ENCODE results near the gene JAG2.

Gene JAG2

DNA sequence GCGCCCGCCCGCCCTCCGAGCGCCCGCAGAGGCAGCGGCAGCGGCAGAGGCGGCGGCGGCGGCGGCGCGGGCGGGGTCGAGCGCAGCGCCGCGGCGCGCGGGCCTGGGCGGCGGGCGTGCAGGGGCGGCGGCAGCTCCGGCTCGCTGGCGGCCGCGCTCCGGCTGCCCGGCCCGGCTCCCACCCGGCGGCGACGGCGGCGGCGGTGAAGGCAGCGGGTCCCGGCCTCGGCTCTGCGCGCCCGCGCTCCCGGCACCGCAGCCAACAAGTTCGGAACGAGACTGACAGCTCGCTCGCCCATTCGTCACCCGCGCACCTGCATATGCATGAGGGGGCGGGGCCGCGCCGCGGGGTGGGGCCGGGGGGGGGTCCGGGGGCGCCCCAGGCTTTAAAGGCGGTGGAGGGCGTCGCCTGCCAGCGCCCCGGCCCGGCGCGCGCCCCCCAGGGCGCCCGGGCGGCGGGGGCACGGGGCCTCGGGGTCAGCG lies at the start of gene JAG2:
Gene JAG2, minus strand, starts transcription at position 281 of the 483 bp plus-strand sequence. CDS start 356 bp downstream, outside the sequence.
- no peak within 1 kb of the TSS for H3K27ac Mint-ChIP-seq

DNA sequence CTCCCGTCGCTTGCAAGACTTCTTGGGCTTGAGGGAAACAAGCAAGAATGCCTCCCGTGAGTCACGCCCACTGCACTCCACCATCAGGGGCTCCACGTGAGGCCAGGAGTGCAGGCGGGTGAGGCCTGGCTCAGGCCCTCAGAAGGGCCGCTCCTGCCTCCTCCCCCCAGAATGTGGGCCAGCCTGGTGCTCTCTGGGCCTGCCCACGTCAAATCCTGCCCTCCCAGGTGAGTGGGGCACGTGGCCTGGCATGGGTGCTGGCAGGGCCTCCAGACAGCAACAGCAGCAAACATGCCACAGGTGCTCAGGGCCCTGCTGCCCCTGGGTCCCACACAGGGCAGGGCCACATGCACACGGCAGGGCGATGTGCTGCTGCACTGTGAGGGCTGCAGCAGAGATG lies 49.2 kb upstream of the JAG2 start:
- no peak for ATAC-seq
- Mint-ChIP-seq H3K27me3 (no peaks in the 10 kb centered on the region), H3K27ac (no peak overlapping the region), H3K4me1 (peaks cover 10% of the 10 kb centered on the region), H3K36me3 (peaks cover 55% of the 10 kb centered on the region), H3K4me3 (no peak overlapping the region), H3K9me3 (no peaks in the 10 kb centered on the region)

More for the DNA sequence above, at the start of gene JAG2:
- Mint-ChIP-seq H3K36me3 (no peaks in the 10 kb centered on the region), H3K9me3 (no peaks in the 10 kb centered on the region), H3K4me1 (peaks cover 28% of the 10 kb centered on the region), H3K4me3 (peak within 1 kb of the TSS; percentile 75), H3K27me3 (peaks cover 35% of the 10 kb centered on the region)
- no peak for ATAC-seq

DNA sequence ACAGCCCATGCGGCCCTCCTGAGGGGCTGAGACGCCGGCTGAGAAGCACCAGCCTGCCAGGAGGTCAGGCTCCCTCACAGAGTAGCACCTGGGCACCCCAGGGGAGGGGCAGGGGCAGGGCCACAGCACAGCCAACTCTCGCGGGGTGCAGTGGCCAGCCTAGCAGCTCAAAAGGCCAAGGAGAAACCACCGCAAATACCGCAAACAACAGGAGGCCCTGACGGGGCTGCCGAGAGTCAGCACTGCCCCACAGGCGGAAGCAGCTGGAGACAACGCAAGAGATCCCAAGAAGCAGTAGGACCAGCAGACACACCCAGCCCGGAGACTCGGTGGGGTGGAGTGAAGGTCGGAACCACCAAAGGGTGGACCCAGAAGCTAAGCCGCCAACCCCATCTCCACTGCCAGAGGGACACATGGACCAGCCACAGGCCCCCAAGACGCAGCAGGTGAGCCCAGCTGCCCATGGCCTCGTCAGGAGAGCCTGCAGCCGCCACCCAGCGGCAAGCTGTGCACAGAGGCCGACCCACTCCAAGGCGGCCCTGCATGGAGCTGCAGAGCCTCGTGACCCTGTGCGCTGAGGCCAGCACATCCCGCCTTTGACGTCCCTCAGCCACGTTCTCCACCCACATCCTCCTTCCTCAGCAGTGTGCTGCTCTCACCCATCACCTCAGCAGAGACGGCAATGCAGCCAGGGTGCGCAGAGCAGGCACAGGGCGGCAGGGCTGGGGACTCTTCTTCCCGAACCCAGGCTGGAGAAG lies 48.1 kb upstream of the JAG2 start:
- H3K4me1 Mint-ChIP-seq, result peaks cover 10% of the 10 kb centered on the region
- H3K9me3 Mint-ChIP-seq, result no peaks in the 10 kb centered on the region
- H3K4me3 Mint-ChIP-seq, result no peak overlapping the region

DNA sequence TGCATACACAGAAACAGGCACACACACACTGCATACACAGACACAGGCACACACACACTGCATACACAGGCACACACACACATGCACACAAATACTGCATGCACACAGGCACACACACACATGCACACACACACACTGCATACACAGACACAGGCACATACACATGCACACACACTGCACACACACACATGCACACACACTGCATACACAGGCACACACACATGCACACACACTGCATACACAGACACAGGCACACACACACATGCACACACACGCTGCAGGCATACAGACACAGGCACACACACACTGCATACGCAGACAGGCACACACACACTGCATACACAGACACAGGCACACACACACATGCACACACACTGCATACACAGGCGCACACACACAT lies 47.0 kb upstream of the JAG2 start:
- H3K4me1 Mint-ChIP-seq, result peaks cover 10% of the 10 kb centered on the region
- ATAC-seq, result no peak
- no peak overlapping the region for H3K27ac Mint-ChIP-seq
- no peak overlapping the region for H3K4me3 Mint-ChIP-seq
- peaks cover 44% of the 10 kb centered on the region for H3K36me3 Mint-ChIP-seq
- no peaks in the 10 kb centered on the region for H3K9me3 Mint-ChIP-seq
- H3K27me3 Mint-ChIP-seq, result no peaks in the 10 kb centered on the region

More for the DNA sequence above, 48.1 kb upstream of the JAG2 start:
- peaks cover 45% of the 10 kb centered on the region for H3K36me3 Mint-ChIP-seq
- H3K27me3 Mint-ChIP-seq, result no peaks in the 10 kb centered on the region
- no peak for ATAC-seq
- H3K27ac Mint-ChIP-seq, result no peak overlapping the region

DNA sequence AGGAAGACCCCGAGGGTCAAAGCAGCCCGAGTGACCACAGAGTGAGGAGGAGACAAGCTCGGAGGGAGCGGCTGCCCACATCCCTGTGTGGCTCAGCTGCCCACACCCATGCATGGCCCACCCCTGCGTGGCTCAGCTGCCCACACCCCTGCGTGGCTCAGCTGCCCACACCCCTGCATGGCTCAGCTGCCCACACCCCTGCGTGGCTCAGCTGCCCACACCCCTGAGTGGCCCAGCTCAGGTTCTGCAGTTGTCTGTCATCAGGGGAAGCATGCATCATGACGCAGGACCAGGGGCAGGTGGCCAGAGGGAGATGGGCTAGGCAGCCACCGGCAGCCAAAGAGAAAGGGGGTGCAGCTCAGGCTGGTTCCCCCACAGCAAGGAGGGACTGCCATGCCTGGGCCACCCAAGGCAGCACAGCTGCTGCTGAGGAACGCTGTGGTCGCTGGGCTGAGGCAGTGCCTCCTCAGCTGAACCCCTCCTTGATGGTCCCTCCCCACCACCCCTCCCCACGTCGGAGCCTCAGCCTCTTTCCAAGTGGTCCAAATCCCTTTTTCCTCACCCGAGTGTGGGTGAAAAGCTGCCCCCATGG lies 45.8 kb upstream of the JAG2 start:
- Mint-ChIP-seq H3K4me3 (no peak overlapping the region), H3K27ac (no peak overlapping the region), H3K27me3 (no peaks in the 10 kb centered on the region), H3K9me3 (no peaks in the 10 kb centered on the region), H3K4me1 (peaks cover 10% of the 10 kb centered on the region), H3K36me3 (peaks cover 47% of the 10 kb centered on the region)
- ATAC-seq, result no peak

DNA sequence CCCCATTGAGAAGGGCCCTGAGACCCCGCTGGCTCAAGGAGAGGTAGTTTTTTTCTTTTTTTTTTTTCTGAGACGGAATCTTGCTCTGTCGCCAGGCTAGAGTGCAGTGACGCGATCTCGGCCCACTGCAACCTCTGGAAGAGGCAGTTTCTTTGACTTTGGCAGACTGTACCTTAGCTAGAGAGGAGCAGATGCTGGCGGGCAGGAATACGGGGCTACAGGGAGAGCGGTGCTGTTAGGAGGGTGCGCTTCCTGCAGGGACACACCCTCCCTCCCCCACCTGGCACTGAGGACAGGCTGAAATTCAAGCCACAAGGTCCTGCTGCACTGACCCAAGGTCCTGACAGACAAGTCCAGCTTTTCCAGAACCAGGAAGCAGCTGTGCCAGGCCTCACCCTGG lies 44.8 kb upstream of the JAG2 start:
- Mint-ChIP-seq H3K4me3 (no peak overlapping the region), H3K9me3 (no peaks in the 10 kb centered on the region), H3K4me1 (peaks cover 14% of the 10 kb centered on the region), H3K27me3 (no peaks in the 10 kb centered on the region), H3K27ac (no peak overlapping the region), H3K36me3 (peaks cover 44% of the 10 kb centered on the region)
- ATAC-seq, result no peak

DNA sequence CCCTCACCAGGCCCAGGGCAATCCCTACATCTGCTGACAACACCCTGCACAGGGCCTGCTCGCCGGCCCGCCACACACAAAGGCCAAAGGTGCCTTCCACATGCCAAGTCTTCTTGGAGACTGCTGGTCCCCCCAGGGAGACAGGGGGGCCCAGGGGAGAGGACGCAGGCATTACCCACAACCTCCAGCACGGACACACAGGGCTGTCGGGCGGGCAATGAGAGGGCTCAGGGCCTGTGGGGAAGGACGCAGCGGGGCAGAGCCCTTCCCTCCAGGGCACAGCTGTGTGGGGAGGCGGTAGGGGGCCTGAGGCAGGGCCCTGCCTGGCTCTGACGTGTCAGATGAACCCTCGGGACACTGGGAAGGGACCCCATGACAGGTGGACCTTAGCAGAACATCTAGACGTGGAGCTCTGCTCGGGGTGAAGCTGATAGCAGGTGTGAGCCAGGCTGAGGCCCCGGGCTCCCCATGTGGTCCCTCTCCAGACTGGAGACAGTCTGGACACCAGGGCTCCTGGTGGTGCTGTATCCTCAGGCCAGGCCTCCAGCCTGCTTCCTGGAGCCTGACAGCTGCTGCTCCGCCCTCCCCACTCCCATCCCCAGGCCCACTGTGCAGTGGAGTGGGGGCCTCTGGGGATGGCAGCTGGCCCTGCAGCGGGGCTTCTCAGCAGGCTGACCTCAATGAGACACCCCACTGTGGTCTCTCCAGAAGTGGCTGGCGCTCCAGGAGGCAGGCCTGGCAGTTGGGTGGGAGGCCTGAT lies 44.1 kb upstream of the JAG2 start:
- Mint-ChIP-seq H3K4me1 (peaks cover 15% of the 10 kb centered on the region), H3K9me3 (no peaks in the 10 kb centered on the region), H3K36me3 (peaks cover 39% of the 10 kb centered on the region), H3K27me3 (no peaks in the 10 kb centered on the region), H3K4me3 (no peak overlapping the region), H3K27ac (no peak overlapping the region)
- ATAC-seq, result no peak

DNA sequence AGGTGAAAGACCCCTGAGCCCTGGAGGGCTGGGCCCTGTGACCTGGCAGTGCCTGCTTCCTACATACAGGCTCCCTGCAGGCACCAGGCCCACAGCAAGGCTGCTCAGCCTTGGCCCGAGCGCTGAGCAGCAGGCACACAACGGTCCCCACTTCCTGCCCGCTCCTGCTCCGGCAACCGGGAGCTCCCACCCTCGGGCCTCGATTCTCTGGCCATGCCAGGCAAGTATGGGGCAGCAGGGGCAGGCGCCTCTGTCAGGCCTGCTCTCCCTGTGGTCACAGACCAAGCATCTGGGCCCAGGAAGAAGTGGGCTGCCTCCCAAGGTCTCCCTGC lies 43.1 kb upstream of the JAG2 start:
- H3K4me1 Mint-ChIP-seq, result peaks cover 15% of the 10 kb centered on the region
- peaks cover 32% of the 10 kb centered on the region for H3K36me3 Mint-ChIP-seq
- H3K27me3 Mint-ChIP-seq, result peaks cover 1% of the 10 kb centered on the region
- no peak for ATAC-seq
- H3K9me3 Mint-ChIP-seq, result no peaks in the 10 kb centered on the region
- H3K4me3 Mint-ChIP-seq, result no peak overlapping the region
- H3K27ac Mint-ChIP-seq, result no peak overlapping the region

DNA sequence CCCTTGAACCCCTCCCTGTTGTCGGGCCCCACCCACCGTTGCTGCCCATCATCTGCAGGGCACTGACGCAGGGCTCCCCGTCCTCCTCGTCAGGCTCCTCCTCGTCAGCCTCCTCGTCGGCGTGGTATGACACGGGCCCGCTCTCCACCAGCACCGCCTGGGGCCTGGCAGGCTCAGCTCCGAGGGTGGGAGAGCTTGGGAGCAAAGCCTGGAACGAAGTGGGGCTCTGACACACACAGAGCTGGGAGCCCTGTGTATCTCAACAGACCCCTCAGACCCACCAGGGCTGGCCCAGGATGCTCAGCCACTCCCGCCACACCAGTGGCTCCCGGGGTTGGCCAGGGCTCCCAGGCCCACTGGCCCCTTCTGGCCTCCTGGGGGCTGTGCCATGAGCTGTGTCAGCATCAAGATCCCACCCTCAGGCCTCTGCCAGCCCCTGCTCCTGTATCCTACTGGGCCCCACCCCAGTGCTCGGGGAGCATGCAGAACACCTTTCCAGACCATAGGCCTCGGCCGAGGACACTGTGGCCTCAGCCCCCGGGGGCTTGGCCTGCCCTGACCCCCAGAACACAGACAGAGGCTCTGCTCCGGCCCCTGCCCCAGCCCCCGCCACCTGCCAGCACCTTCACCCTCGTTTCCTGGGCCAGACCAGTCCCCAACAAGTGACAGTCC lies 42.6 kb upstream of the JAG2 start:
- H3K4me3 Mint-ChIP-seq, result no peak overlapping the region
- no peak for ATAC-seq
- no peak overlapping the region for H3K27ac Mint-ChIP-seq
- peaks cover 29% of the 10 kb centered on the region for H3K36me3 Mint-ChIP-seq
- no peaks in the 10 kb centered on the region for H3K9me3 Mint-ChIP-seq
- H3K4me1 Mint-ChIP-seq, result peaks cover 15% of the 10 kb centered on the region
- peaks cover 6% of the 10 kb centered on the region for H3K27me3 Mint-ChIP-seq

DNA sequence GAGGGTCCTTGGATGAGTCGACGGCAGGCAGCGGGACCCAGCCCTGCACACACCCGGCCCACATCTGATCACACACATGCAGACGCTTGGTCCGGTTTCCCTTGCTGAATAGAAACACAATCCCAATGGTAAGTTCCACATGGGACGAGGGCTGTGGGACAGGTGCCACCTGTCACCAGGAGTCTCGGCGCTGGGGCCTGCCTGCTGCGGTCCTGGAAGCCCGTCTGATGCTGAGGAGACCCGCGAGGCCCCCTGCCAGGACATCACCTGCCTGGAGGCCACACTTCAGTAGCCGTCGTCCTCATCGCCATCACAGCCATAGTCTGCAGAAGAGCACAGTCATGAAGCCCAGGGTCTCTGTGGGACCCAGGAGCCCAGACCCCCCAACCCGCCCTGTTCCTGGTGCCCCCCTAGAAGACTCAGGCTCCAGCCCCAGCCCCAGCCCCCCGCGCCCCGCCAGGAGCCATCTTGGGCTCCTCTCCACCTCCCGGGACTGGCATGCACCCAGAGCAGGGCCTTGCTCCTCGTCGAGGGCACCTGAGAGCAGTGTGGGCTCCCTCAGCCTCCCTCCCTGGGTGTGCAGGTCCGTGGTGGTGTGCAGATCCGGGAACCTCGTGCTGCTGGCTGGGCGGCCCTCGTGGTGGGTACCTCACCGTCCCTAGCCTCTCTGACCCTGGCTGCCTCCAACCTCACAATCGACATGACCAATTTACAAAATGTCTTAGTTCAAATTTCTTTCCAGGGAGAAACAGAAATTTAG lies 41.9 kb upstream of the JAG2 start:
- ATAC-seq, result no peak
- peaks cover 15% of the 10 kb centered on the region for H3K4me1 Mint-ChIP-seq

DNA sequence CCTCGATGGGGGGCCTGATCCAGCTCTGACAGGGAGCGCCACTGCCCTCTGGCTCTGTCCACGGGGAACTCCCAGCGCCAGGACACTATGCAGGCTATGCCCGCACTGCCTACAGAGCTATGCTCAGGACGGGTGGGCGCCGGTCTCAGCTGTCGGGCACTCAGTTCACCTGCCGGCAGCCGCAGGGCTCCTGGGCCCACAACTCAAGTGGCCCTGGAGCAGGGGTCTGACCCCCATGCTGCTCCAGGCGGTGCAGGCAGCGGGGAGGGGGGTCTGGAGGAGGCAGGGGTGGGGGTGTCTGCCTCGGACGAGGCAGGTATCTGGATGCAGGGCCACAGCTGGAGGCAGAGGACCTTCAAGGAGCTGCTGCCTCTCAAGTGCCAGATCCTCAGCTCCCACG lies 41.1 kb upstream of the JAG2 start:
- H3K27me3 Mint-ChIP-seq, result peaks cover 21% of the 10 kb centered on the region
- peaks cover 14% of the 10 kb centered on the region for H3K4me1 Mint-ChIP-seq
- no peak overlapping the region for H3K27ac Mint-ChIP-seq
- H3K9me3 Mint-ChIP-seq, result no peaks in the 10 kb centered on the region
- H3K36me3 Mint-ChIP-seq, result peaks cover 14% of the 10 kb centered on the region
- H3K4me3 Mint-ChIP-seq, result no peak overlapping the region
- ATAC-seq, result no peak

More for the DNA sequence above, 41.9 kb upstream of the JAG2 start:
- peaks cover 22% of the 10 kb centered on the region for H3K36me3 Mint-ChIP-seq
- peaks cover 13% of the 10 kb centered on the region for H3K27me3 Mint-ChIP-seq
- no peak overlapping the region for H3K4me3 Mint-ChIP-seq
- no peak overlapping the region for H3K27ac Mint-ChIP-seq
- H3K9me3 Mint-ChIP-seq, result no peaks in the 10 kb centered on the region

DNA sequence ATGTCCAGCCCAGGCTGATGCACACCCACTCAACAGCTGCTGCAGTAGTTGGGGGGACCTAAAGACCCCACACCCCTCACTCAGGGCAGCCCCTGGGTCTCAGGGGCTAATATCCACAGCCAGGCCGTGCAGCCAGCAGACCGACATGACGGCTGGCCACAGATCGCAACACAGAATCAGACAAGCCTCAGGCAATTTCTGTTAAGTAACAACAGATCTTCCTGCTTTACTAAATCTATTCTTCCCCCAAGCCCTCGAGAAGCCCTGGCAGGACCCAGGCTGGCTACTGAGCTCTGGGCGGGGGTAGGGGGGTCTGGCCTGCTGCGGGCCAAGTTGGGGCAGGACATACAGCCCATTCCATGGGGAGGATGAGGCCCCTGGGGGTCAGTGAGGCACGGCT lies 40.5 kb upstream of the JAG2 start:
- no peak overlapping the region for H3K27ac Mint-ChIP-seq
- H3K9me3 Mint-ChIP-seq, result no peaks in the 10 kb centered on the region
- H3K4me1 Mint-ChIP-seq, result peaks cover 20% of the 10 kb centered on the region
- peaks cover 14% of the 10 kb centered on the region for H3K36me3 Mint-ChIP-seq
- ATAC-seq, result no peak
- peaks cover 27% of the 10 kb centered on the region for H3K27me3 Mint-ChIP-seq
- no peak overlapping the region for H3K4me3 Mint-ChIP-seq

DNA sequence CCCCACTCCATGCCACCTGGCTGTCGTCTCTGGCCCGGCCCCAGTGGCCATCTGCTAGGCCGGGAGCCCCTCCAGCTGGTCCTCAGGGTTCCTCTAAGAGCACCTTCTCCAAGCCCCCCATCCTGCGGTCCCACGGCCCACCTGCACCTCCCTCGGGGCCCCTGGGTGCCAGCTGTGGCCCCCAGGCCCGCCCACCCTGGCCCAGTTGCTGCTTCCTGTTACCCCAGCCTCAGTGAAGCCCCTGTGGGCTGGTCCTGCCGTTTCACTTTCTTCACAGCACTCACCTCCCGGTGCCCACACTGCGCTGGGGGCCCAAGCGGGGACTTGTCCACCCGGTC lies 40.1 kb upstream of the JAG2 start:
- Mint-ChIP-seq H3K4me1 (peaks cover 22% of the 10 kb centered on the region), H3K4me3 (no peak overlapping the region), H3K36me3 (peaks cover 14% of the 10 kb centered on the region), H3K27ac (no peak overlapping the region), H3K27me3 (peaks cover 29% of the 10 kb centered on the region), H3K9me3 (no peaks in the 10 kb centered on the region)
- ATAC-seq, result no peak

DNA sequence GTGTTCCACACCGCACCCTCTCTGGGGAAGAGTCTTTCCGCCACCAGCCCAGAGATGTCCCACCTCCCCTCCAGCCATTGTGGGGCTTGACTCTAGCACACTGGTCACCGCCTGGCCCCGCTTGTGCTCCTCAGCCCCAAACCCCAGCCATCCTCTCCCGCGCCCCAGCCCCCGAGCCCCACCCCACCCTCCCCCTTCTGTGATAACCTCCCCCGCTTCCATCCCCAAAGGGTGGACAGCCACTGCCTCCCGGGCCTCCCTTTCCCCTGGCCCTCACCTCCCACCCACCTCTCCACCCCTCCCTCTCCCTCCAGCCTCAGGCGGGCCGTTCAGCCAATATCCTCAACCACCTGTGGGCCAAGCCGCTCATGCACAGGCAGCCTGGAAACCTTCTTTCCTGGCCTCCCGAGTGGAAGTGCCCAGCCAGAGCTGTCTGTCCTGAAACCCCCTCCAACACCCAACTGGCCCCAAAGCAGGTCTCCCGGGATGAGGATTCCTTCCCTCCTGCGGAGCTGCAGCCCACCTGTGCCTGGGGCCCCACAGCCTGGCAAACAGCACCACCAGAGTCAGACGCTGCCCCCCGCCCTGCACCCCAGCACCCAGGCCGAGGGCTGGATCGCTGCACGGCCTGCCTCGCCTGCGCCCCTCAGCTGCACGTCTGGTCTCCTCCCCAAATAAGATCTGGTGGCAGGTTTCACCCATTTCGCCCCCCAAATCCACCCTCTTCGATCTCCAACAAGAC lies 39.6 kb upstream of the JAG2 start:
- H3K4me3 Mint-ChIP-seq, result no peak overlapping the region

More for the DNA sequence above, 39.6 kb upstream of the JAG2 start:
- H3K27me3 Mint-ChIP-seq, result peaks cover 29% of the 10 kb centered on the region
- peaks cover 22% of the 10 kb centered on the region for H3K4me1 Mint-ChIP-seq
- ATAC-seq, result no peak
- H3K9me3 Mint-ChIP-seq, result no peaks in the 10 kb centered on the region
- H3K27ac Mint-ChIP-seq, result no peak overlapping the region
- peaks cover 14% of the 10 kb centered on the region for H3K36me3 Mint-ChIP-seq

Measured in stimulated activated memory B cell treated with anti-CD40 and anti-IgM and Interleukin-4, amounts not matched to agents 10 μg/mL and 1 μg/mL and 100 μg/mL, for 72 hours (primary cell).